ENCODE measurements around the gene ZDHHC17.

The ZDHHC17 gene

GRCh38 chr12:76859611-76860010 lies 95.7 kb downstream of the ZDHHC17 start:
- Histone ChIP-seq H4K20me1 (ENCODE audit: insufficient read depth, low read length, poor library complexity, severe bottlenecking) (no peaks in the 10 kb centered on the region), H3K27me3 (ENCODE audit: insufficient read depth, low read length, poor library complexity, severe bottlenecking) (no peaks in the 10 kb centered on the region), H3K4me2 (ENCODE audit: low read depth, low read length, poor library complexity, severe bottlenecking) (peak overlapping the region; percentile 52), H3F3A (ENCODE audit: low read depth) (no peaks in the 10 kb centered on the region; the same call in 1 of the 2 replicates), H2AFZ (ENCODE audit: low read length) (no peak overlapping the region), H3K9me3 (ENCODE audit: insufficient read depth, low read depth, low read length) (no peaks in the 10 kb centered on the region), H3K4me3 (ENCODE audit: low read length, poor library complexity, severe bottlenecking) (peak overlapping the region; percentile 19), H3K36me3 (ENCODE audit: insufficient read depth, low read length) (no peaks in the 10 kb centered on the region), H3K4me1 (ENCODE audit: insufficient read depth, low read length, poor library complexity, severe bottlenecking) (peaks cover 24% of the 10 kb centered on the region), H3K9ac (ENCODE audit: low read depth, low read length, poor library complexity, severe bottlenecking) (no peak overlapping the region), H3K9me2 (replicated peaks; ENCODE audit: low read depth, low read length) (no peaks in the 10 kb centered on the region), H3K79me2 (ENCODE audit: insufficient read depth, low read length) (no peaks in the 10 kb centered on the region)
- no peak for TF ChIP-seq EZH2phosphoT487 (IDR thresholded peaks at IDR 0.05; ENCODE audit: borderline replicate concordance)
- TF ChIP-seq CTCF (conservative IDR thresholded peaks at IDR 0.05; ENCODE audit: low read length): no peak

GRCh38 chr12:76860256-76860655 lies 96.3 kb downstream of the ZDHHC17 start:
- no peaks in the 10 kb centered on the region for H3K9me3 ChIP-seq (ENCODE audit: insufficient read depth, low read depth, low read length)
- H3K79me2 ChIP-seq (ENCODE audit: insufficient read depth, low read length): no peaks in the 10 kb centered on the region
- H3K4me2 ChIP-seq (ENCODE audit: low read depth, low read length, poor library complexity, severe bottlenecking): peak overlapping the region; percentile 52
- no peaks in the 10 kb centered on the region for H3K36me3 ChIP-seq (ENCODE audit: insufficient read depth, low read length)
- no peak overlapping the region for H3K4me3 ChIP-seq (ENCODE audit: low read length, poor library complexity, severe bottlenecking)
- H4K20me1 ChIP-seq (ENCODE audit: insufficient read depth, low read length, poor library complexity, severe bottlenecking): no peaks in the 10 kb centered on the region
- H3F3A ChIP-seq (ENCODE audit: low read depth): no peaks in the 10 kb centered on the region; the same call in 1 of the 2 replicates
- no peak overlapping the region for H3K9ac ChIP-seq (ENCODE audit: low read depth, low read length, poor library complexity, severe bottlenecking)
- H3K27me3 ChIP-seq (ENCODE audit: insufficient read depth, low read length, poor library complexity, severe bottlenecking): no peaks in the 10 kb centered on the region
- no peak for TF ChIP-seq EZH2phosphoT487 (IDR thresholded peaks at IDR 0.05; ENCODE audit: borderline replicate concordance)
- TF ChIP-seq CTCF (conservative IDR thresholded peaks at IDR 0.05; ENCODE audit: low read length): no peak
- no peaks in the 10 kb centered on the region for H3K9me2 ChIP-seq (replicated peaks; ENCODE audit: low read depth, low read length)
- peaks cover 30% of the 10 kb centered on the region for H3K4me1 ChIP-seq (ENCODE audit: insufficient read depth, low read length, poor library complexity, severe bottlenecking)
- no peak overlapping the region for H2AFZ ChIP-seq (ENCODE audit: low read length)

- H3K4me2 ChIP-seq (ENCODE audit: low read depth, low read length, poor library complexity, severe bottlenecking): no peak overlapping the region
These were observed 99.2 kb downstream of the ZDHHC17 start for GRCh38 chr12:76863005-76863670.

More at GRCh38 chr12:76863005-76863670, 99.2 kb downstream of the ZDHHC17 start:
- Histone ChIP-seq H3K9me2 (replicated peaks; ENCODE audit: low read depth, low read length) (no peaks in the 10 kb centered on the region), H3K9me3 (ENCODE audit: insufficient read depth, low read depth, low read length) (no peaks in the 10 kb centered on the region), H3K79me2 (ENCODE audit: insufficient read depth, low read length) (no peaks in the 10 kb centered on the region), H3K27me3 (ENCODE audit: insufficient read depth, low read length, poor library complexity, severe bottlenecking) (no peaks in the 10 kb centered on the region), H3K9ac (ENCODE audit: low read depth, low read length, poor library complexity, severe bottlenecking) (no peak overlapping the region), H3K4me3 (ENCODE audit: low read length, poor library complexity, severe bottlenecking) (no peak overlapping the region), H3F3A (ENCODE audit: low read depth) (no peaks in the 10 kb centered on the region; the same call in 1 of the 2 replicates), H3K4me1 (ENCODE audit: insufficient read depth, low read length, poor library complexity, severe bottlenecking) (peaks cover 46% of the 10 kb centered on the region), H4K20me1 (ENCODE audit: insufficient read depth, low read length, poor library complexity, severe bottlenecking) (no peaks in the 10 kb centered on the region), H3K36me3 (ENCODE audit: insufficient read depth, low read length) (no peaks in the 10 kb centered on the region), H2AFZ (ENCODE audit: low read length) (no peak overlapping the region)
- no peak for TF ChIP-seq EZH2phosphoT487 (IDR thresholded peaks at IDR 0.05; ENCODE audit: borderline replicate concordance)
- TF ChIP-seq CTCF (conservative IDR thresholded peaks at IDR 0.05; ENCODE audit: low read length): no peak
